ENCODE results near the gene GPR33.

DNA sequence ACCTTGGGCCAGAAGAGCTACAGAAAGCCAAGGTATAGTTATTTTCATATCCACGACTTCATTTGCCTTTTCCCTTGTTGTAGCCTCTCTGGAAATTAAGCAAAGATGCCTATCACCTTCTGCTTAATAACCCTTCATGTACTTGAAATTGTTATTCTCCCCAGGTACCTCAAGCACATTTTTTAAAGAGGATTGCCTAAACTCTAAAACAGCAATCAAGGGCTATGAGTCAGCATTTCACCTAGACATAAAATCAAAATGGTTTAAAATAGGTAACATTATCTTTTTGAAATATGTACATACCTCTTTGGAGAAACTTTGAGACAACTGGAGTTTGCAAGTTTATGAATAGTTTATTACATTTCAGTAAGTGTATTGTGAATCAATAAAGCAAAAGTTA, 42.1 kb downstream of the GPR33 start:
- TF ChIP-seq NBN (IDR thresholded peaks at IDR 0.05): no peak
- no peak for TF ChIP-seq RB1 (IDR thresholded peaks at IDR 0.05; ENCODE audit: borderline replicate concordance)
- TF ChIP-seq, protein P1, sequence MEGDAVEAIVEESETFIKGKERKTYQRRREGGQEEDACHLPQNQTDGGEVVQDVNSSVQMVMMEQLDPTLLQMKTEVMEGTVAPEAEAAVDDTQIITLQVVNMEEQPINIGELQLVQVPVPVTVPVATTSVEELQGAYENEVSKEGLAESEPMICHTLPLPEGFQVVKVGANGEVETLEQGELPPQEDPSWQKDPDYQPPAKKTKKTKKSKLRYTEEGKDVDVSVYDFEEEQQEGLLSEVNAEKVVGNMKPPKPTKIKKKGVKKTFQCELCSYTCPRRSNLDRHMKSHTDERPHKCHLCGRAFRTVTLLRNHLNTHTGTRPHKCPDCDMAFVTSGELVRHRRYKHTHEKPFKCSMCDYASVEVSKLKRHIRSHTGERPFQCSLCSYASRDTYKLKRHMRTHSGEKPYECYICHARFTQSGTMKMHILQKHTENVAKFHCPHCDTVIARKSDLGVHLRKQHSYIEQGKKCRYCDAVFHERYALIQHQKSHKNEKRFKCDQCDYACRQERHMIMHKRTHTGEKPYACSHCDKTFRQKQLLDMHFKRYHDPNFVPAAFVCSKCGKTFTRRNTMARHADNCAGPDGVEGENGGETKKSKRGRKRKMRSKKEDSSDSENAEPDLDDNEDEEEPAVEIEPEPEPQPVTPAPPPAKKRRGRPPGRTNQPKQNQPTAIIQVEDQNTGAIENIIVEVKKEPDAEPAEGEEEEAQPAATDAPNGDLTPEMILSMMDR (IDR thresholded peaks at IDR 0.05 in 2 of 3, conservative IDR thresholded peaks at IDR 0.05 in 1 of 3; ENCODE audit: control insufficient read depth in 2 of 3, extremely low read depth in 1 of 3, insufficient read depth in 1 of 3, low read depth in 3 of 3, low read length in 3 of 3): no peak
- no peak for TF ChIP-seq RBBP5 (conservative IDR thresholded peaks at IDR 0.05)
- TF ChIP-seq TBL1XR1 (IDR thresholded peaks at IDR 0.05; ENCODE audit: low read depth, low read length): no peak
- TF ChIP-seq RAD21 (IDR thresholded peaks at IDR 0.05; ENCODE audit: insufficient read depth, low read depth, low read length): no peak
- TF ChIP-seq POLR2A (IDR thresholded peaks at IDR 0.05; ENCODE audit: low read depth, low read length): no peak
- TF ChIP-seq STAT1 (conservative IDR thresholded peaks at IDR 0.05): no peak
- TF ChIP-seq POLR2AphosphoS5 (IDR thresholded peaks at IDR 0.05; ENCODE audit: low read length): no peak
- TF ChIP-seq RFX5 (IDR thresholded peaks at IDR 0.05; ENCODE audit: low read depth, low read length): no peak
- no peak for TF ChIP-seq NFYA (IDR thresholded peaks at IDR 0.05; ENCODE audit: borderline replicate concordance, low read depth, low read length)
- TF ChIP-seq, protein P2, sequence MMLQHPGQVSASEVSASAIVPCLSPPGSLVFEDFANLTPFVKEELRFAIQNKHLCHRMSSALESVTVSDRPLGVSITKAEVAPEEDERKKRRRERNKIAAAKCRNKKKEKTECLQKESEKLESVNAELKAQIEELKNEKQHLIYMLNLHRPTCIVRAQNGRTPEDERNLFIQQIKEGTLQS (IDR thresholded peaks at IDR 0.05; ENCODE audit: borderline replicate concordance, extremely low read depth, low read depth, low read length): no peak
- TF ChIP-seq GABPA (IDR thresholded peaks at IDR 0.05; ENCODE audit: low read depth): no peak

All from GM12878 (cell line).